ENCODE measurements around the gene DDB1.
A peak's percentile ranks its signal among the peaks of the same experiment; 100 is the strongest.

The DDB1 gene

GRCh38 chr11:61332797-61333549 is at the start of gene DDB1, which contains the start of gene TKFC:
TSS of gene DDB1 (minus strand) at chr11:61333105. CDS start at chr11:61332968, 137 bp downstream.
TSS of gene TKFC (plus strand) at chr11:61333228. CDS start at chr11:61334729, 1,501 bp downstream.
- DNase-seq, result peak; percentile 95 to 97

- no peak for DNase-seq
These were observed 48.0 kb upstream of the DDB1 start for GRCh38 chr11:61380884-61381283.

DNA sequence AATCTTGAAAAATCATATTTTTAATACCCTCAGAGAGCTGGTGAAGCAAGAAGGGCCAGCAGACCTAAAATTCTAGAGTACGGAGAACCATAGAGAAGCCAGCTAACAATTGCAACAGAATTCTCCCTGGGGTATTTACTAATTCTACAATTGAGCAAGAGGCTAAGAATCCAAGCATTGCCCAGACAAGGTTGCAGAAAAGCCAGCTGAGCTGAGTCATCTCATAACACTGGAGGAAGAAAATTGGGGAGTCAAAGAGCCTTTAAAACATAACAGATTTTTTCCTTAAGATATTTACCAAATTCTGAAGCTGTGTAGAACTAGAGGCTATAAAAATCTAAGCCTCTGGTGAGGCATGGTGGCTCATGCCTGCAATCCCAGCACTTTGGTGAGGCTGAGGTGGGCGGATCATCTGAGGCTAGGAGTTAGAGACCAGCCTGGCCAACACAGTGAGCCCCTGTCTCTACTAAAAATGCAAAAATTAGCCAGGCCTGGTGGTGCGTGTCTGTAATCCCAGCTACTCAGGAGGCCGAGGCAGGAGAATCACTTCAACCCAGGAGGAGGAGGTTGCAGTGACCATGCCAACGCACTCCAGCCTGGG is 45.9 kb upstream of the DDB1 start:
- DNase-seq, result no peak

DNA sequence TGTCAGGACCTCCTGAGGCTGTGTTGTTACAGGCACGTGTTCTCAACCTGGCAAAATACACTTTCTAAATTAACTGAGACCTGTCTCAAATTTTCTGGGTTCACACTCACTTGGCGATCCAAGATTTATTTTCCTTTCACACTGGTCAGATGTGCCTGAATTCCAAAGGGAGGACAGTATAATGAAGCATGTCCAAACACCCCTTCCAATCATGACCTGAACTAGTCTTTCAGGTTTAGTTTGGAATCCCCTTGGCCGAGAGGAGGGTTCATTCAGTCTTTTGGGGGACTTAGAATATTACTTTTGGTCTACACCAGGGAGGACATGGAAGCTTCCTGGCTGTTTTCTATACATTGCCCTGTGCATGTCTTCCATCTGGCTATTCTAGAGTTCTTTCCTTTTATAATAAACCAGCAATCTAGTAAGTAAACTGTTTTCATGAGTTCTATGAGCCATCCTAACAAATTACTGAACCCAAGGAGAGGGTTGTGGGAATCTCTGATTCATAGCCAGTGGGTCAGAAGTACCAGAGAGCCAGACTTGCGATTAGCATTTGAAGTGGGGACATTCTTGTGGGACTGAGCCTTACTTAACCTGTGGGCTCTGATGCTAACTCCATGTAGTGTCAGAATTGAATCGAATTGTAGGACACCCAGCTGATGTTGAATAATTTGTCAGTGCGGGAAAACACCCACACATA is 44.7 kb upstream of the DDB1 start:
- DNase-seq, result no peak

DNA sequence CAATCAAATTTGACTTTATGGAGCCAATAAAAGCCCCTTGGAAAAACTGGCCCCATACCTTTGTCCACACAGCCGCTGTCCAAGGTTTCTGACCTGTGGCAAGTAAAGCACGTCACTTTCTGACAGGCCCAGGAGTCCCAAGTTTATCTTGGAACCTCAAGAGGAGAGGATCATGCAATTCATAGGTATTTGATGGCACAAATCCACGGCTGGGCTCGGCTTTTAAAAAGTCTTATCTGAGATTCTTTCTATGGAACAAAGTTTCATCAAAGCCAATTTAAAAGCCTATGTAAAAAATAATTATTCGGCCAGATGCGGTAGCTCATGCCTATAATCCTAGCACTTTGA is 42.8 kb upstream of the DDB1 start:
- no peak for DNase-seq

DNA sequence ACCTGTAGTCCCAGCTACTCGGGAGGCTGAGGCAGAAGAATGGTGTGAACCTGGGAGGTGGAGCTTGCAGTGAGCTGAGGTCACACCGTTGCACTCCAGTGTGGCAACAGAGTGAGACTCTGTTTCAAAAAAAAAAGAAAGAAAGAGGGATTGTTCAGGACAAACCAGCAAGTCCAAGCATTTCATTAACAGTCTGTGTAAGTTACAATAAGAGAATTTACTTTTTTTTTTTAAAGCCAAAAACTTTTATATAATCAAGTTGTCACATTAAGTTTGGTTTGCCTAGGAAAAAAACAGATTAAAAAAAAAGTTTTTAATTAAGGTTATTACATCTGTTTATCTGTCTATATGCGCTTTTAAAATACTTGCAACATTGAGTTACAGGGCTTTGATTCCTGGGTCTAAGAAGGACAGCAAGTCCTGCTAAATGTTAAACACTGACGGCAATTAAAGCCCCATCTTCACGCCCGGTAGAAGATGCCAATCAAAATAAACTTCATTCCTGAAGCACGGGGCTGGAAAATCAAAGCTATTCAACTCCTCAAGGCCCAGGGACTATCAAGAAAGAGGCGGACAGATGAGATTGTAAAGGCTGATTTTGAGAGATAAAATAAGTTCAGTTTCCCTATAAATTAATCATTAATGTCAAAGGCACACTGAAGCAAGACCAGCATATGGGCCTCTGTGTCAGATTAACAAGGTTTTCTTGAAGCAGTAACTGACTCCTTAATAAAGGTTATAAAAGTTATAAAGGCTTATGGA is 39.9 kb upstream of the DDB1 start:
- DNase-seq, result no peak

DNA sequence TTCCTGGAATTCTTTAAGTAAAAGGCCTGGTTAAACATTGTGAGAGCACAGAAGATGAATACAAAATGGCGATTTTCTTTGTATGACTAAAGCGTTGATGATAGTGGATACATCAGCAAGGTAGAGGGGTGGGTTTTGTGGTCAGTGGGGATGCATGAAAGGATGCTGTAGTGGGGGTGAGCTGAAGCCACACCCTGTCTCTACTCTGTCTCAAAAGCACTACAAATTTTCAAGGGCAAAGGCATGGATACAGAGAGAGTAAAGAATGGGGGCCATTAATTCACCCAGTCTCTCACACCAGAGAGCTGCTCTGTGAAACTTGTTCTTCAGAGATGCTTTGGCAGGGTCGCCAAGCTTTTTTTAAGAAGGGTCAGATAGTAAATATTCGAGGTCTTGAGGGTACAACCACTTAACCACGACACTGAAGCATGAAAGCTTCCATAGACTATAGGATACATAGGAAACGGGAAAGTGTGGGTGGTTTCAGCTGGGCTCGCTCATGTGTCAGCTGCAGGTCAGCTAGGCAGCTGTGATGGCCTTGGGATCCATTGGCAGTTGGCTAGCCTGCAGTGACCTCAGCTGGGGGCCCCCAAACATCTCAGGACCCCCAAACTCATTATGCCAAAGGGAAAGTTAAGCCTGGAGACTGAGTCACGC is 37.6 kb upstream of the DDB1 start:
- DNase-seq, result no peak

- no peak for DNase-seq
These were observed 36.8 kb upstream of the DDB1 start for GRCh38 chr11:61369372-61370348.

GRCh38 chr11:61368646-61369045 is 35.7 kb upstream of the DDB1 start:
- DNase-seq, result no peak

DNA sequence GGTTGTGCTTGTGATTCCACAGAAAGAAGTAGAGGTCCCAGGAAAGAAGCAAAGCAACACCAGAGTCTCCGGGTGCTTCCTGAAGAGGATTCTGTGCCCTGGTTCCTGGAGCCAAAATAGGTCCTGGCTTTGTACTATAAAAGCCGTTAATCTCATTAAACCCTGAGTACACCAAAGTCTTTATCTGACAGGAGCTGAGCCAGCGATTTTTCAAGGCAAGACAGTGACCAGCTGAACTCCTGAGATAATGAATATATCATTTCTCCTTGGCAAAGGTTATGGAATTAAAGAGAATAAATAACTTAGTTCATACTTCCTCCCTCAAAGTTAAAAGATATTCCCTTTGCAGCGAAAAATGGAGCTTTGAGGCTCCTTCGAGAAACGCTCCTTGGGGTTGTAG is 34.5 kb upstream of the DDB1 start:
- DNase-seq, result no peak

DNA sequence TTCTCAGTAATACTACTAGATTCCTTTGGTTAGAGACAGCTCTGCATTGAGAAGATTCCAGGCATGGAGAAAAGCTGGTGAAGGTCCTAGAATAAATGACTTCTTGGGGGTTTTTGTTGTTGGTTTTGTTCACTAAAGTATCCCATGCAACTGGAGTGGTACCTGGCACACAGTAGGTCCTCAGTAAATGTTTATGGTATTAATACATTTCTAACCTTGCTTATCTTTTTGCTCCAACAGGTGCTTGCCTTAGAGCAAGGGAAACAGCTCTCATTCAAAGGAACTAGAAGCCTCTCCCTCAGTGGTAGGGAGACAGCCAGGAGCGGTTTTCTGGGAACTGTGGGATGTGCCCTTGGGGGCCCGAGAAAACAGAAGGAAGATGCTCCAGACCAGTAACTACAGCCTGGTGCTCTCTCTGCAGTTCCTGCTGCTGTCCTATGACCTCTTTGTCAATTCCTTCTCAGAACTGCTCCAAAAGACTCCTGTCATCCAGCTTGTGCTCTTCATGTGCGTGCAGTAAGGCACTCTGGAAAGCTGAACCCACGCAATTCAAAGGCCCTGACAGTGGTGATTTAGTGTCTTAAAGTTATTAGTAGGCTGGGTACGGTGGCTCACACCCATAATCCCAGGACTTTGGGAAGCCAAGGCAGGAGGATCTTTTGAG is 31.2 kb upstream of the DDB1 start:
- DNase-seq, result no peak

DNA sequence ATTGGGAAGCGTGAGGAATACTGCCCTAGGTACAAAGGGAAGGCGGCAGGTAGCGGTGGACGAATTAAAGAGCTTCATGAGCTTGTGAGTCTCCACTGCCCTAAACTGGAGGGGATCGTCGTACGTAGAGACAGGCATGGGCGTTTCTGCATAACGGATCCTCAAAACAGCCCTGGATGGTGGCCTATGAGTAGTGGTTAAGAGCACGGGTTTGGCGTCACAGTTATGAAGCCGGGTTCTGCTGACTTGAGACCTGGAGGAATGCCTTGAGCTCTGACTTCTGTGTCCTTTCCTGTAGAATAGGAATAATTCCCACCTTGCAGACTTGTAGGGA is 29.6 kb upstream of the DDB1 start:
- DNase-seq, result peak in 1 of 2 donors; percentile 42

DNA sequence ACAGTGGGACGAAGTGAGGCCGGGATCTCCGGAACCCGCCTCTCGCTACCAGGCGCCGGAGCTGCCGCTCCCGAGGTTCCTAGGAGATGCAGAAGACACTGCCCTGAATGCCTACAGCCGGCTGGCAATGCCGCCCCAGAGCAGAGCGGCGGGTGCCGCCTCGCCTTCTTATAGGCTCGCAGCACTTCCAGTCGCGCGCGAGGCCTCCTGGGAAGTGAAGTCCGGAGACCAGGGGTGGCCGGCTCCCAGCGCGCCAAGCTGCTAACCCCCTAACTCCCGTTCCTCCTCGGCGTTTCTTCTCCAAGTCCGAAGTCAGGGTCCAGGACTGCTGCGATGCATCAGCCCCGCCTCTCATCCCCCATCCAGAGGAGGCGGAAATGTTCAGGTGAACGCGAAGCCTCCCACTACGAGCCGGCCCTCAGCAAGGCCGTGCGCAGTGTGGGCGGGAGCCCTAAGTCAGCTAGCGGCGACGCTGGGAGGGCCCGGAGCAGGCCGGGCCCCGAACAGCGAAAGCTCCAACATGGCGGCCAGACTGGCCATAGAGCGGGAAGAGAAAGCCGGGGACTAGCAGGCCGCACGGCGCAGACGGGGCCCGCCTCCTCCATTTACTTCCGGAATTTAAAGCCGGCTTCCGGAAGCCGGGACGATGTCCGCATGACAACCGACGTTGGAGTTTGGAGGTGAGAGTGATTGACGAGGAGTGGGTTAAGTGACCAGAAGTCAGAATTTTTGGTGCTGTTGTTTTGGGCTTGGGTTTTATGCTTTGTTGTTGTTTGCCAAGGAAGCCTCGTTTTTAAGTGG is 29.0 kb upstream of the DDB1 start, which contains the start of the genes CYB561A3 and TMEM138:
TSS of gene CYB561A3 (minus strand) at position 142 of the 801 bp plus-strand sequence. CDS start 5,169 bp downstream, outside the sequence.
TSS of gene TMEM138 (plus strand) at position 634 of the 801 bp plus-strand sequence. CDS start 2,017 bp downstream, outside the sequence.
- DNase-seq, result peak; percentile 87 to 90

- DNase-seq, result no peak
These were observed 28.4 kb upstream of the DDB1 start for GRCh38 chr11:61361237-61361740.

DNA sequence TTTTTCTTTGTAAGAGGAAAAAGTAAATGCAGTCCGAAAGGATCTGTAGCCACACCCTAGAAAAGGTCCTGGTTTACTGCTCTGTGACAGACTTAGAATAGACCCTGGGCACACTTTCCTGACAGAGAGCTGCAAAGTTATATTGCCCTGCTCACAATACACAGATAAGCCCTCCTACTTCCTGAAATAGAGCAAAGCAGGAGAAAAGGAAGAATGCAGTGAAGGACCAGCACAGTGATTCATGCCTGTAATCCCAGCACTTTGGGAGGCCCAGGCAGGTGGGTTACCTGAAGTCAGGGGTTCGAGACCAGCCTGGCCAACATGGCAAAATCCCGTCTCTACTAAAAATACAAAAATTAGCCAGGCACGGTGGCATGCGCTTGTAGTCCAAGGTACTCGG is 26.6 kb upstream of the DDB1 start:
- no peak for DNase-seq

GRCh38 chr11:61358566-61358965 is 25.7 kb upstream of the DDB1 start:
- no peak for DNase-seq

DNA sequence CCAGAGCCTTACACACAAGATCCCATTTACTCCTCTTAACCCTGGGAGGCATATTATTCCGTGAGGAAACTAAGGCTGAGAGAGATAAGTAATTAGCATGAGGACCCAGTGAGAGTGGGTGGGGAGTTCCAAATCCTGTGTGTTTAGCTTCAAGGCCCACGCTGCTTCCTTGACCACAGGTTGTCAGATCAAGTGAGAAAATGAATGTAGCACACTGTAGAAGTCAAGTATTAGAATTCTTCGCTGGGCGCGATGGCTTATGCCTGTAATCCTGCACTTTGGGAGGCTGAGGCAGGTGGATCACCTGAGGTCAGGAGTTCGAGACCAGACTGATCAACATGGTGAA is 25.0 kb upstream of the DDB1 start:
- no peak for DNase-seq

GRCh38 chr11:61357233-61357893 is 24.5 kb upstream of the DDB1 start:
- DNase-seq, result peak; percentile 11 to 73

- DNase-seq, result no peak
These were observed 23.8 kb upstream of the DDB1 start for GRCh38 chr11:61356706-61357105.

Measured in CD4-positive, alpha-beta T cell treated with Interferon alpha-2 for 1 hour (primary cell).